Raji (cell line): ENCODE results near the gene REM2.
A peak's percentile ranks its signal among the peaks of the same experiment; 100 is the strongest.

Source experiments
- POLR2A ChIP-seq: IDR thresholded peaks from 2 replicates; pipeline ENCODE4 v1.6.1; 2011; ENCODE audit warnings: low read depth, low read length, control low read depth; ENCODE audit not compliant: insufficient read depth

The REM2 gene

DNA sequence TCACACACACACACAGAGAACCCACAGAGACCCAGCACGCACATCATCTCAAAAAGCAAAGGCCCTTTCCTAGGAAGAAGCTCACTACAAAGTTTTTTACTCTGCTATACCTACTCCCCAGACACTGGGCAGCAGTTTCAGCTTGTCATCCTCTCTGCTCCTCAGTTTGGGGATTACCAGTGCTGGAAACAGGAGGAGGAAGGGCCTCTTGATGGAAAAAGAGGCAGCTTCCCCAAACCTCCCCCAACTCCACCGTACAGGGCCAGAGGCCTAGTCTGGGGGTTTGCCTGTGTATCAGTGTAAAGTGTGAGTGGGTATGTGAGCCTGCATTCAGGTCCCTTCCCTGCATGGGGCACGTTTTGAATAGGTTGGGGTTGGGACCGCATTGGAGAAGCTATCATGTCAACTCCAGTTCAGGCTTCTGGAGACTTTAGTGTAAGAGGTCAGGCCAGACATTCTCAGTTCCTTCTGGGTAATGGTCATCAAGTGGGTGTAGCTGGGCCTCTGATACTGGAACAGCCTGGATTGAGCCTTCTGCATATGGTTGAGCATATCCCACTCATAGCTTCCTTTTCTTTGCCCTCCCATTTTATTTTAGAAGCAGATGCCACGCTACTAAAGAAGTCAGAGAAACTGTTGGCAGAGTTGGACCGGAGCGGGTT is 1.2 kb downstream of the REM2 start:
- no peak for TF ChIP-seq POLR2A

DNA sequence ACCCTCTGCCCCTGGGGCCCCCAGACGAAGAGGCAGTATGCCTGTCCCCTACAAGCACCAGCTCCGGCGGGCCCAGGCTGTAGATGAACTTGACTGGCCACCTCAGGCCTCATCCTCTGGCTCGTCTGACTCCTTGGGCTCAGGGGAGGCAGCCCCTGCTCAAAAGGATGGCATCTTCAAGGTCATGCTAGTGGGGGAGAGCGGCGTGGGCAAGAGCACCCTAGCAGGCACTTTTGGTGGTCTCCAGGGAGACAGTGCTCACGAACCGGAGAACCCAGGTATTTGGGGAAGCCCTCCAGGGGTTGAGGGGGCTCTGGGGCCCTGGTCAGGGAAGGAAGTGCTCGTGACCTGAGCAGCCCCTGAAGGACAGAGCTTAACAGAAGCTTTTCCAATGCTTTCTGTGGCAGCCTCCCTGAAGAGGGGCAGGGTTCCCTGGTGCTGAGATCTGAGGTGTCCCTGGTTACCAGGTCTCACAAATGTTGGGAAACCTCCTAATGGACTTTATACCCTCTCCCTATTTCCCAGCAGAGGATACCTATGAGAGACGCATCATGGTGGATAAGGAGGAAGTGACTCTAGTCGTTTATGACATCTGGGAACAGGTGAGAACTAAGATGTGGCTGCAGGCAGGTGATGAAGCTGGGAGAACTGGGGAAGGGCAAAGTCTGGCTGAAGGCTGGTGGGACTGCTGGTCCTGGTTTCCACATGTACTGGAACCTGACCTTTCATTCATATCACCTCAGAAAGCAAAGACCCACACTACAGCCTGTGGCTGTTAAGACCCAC is 1.9 kb downstream of the REM2 start:
- TF ChIP-seq POLR2A = no peak

DNA sequence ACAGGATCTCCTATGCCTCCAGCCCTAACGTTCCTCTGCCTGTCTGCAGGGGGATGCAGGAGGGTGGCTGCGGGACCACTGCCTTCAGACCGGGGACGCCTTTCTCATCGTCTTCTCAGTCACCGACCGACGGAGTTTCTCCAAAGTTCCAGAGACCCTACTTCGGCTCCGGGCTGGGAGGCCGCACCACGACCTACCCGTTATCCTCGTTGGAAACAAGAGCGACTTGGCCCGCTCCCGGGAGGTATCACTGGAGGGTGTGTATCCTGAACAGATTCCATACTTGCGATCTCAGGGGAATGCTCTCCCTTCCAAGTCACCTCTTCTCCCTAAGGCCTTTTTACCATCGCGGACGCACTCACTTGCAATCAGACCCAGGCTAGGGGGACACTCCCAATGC is 3.0 kb downstream of the REM2 start:
- TF ChIP-seq POLR2A = no peak

DNA sequence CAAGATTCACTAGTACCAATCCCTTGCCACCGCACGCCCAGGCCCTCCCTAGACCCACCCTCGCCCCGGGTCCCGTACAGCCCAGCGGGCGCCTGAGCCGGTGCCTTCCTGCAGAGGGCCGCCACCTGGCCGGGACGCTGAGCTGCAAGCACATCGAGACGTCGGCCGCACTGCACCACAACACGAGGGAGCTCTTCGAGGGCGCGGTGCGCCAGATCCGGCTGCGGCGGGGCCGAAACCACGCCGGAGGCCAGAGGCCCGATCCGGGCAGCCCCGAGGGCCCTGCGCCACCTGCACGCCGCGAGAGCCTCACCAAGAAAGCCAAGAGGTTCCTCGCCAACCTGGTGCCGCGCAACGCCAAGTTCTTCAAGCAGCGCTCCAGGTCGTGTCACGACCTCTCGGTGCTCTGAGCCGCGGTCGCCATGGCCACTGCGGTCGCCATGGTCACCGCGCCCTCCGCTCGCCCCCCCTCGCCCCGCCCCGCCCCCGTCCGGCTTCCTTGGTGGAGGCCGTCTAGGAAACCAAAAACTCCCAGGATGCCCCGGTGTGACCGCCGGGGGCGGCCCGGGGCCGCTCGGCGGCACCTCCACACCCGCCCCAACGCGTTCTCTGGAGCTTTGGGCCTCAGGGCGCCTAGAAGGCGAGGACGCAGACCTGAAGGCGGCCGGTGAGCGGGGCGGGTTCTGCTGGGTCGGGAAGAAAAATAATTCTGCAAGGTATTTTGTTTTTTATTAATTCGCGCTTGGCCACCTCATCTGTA is 3.7 kb downstream of the REM2 start:
- peak; percentile 36; the same call in 1 of the 2 replicates for TF ChIP-seq POLR2A

GRCh38 chr14:22887260-22887989 is 4.4 kb downstream of the REM2 start:
- TF ChIP-seq POLR2A = peak; percentile 21; the same call in 1 of the 2 replicates

- no peak for TF ChIP-seq POLR2A
Measured at GRCh38 chr14:22887990-22888378, 5.0 kb downstream of the REM2 start.

DNA sequence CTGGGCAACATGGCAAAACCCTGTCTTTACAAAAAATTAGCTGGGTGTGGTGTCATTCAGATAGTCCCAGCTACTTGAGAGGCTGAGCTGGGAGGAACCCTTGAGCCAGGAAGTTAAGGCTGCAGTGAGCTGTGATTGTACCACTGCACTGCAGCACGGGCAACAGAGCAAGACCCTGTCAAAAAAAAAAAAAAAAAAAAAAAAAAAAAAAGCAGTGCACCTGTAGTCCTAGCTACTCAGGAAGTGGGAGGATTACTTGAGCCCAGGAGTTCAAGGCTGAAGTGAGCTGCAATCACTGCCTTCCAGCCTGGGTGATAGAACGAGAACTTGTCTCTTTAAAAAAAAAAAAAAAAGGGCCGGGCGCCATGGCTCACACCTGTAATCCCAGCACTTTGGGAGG is 5.6 kb downstream of the REM2 start:
- TF ChIP-seq POLR2A = no peak

DNA sequence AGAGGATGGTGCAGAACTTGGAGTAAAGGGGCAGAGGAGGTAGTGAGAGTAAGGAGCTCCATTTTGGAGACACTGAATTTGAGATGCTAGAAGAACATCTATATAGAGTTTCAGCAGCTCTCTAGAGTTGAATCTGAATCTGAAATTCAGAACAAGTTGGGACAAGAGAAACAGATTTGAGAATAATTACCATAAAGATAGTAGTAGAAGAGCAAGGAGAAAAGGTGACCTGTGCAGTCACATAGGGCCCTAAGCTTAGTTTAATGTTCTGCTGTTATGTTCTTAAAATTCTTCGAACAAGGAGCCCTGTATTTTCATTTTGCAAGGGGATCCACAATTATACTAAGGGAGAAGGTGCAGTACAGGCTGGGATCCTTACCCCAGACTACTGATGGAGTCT is 7.4 kb downstream of the REM2 start:
- TF ChIP-seq POLR2A = no peak

GRCh38 chr14:22892488-22892887 is 9.5 kb downstream of the REM2 start:
- TF ChIP-seq POLR2A = no peak

GRCh38 chr14:22893706-22894105 is 10.7 kb downstream of the REM2 start:
- TF ChIP-seq POLR2A = no peak

DNA sequence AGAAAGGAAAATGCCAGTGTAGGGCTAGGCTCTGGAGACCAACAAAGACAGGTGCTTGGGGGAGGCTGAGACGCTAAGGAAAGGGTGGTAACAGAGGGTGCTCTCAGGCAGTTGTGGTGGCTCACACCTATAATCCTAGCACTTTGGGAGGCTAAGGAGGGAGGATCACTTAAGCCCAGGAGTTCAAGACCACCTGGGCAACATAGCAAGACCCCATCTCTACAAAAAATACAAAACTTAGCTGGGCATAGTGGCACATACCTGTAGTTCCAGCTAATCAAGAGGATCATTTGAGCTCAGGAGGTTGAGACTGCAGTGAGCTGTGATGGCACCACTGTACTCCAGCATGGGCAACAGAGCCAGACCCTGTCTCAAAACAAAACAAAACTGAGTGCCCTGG is 12.4 kb downstream of the REM2 start:
- TF ChIP-seq POLR2A = no peak

- TF ChIP-seq POLR2A = no peak
Measured at GRCh38 chr14:22896356-22896755, 13.3 kb downstream of the REM2 start.

DNA sequence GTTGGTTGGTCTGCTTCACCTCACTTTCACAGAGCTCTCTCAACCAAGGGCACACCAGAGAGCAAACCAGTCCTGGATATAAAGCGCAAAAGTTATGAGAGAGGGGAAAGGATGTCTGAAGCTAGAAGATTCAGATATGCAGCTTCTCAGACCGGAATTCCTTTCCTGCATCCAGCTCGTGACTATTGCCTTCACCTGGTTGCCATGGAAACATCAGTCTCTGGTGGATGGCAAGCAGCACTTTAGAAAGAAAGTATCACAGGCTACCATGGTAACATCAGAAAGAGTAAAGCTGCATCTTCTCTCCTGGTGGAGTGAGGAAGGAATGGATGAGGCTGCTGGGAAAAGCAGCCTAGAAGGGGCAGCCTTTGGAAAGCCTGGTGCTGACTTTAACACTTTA is 13.7 kb downstream of the REM2 start:
- no peak for TF ChIP-seq POLR2A

- TF ChIP-seq POLR2A = no peak
Measured at GRCh38 chr14:22897357-22897756, 14.3 kb downstream of the REM2 start.
